Measurements from ENCODE around the gene UVSSA.

The UVSSA gene

GRCh38 chr4:1398681-1399507 lies 51.9 kb downstream of the UVSSA start:
- no peak for DNase-seq

GRCh38 chr4:1399508-1400190 lies 52.6 kb downstream of the UVSSA start:
- DNase-seq = no peak

GRCh38 chr4:1400191-1400805 lies 53.3 kb downstream of the UVSSA start:
- no peak for DNase-seq

GRCh38 chr4:1400831-1401408 lies 53.9 kb downstream of the UVSSA start:
- DNase-seq = no peak

- DNase-seq = no peak
Observed at GRCh38 chr4:1401409-1402020, 54.5 kb downstream of the UVSSA start.

- DNase-seq = no peak
Observed at GRCh38 chr4:1402021-1402515, 55.1 kb downstream of the UVSSA start.

GRCh38 chr4:1402516-1403091 lies 55.6 kb downstream of the UVSSA start:
- DNase-seq = no peak

DNA sequence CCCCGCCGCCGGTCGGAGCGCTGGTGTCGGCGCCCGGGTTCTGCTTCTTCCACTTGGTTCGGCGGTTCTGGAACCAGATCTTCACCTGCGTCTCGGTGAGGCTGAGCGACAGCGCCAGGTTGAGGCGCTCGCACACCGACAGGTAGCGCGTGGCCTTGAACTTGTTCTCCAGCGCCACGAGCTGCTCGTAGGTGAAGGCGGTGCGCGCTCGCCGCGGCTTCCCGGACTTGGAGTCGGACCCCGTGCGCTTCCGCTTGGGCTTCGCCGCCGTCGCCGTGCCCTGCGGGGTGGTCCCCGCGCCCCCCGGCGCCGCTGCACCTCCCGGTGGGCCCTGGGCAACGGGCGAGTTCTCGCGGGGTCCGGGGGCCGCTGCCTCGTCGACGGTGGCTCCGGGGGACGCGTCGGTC lies 56.2 kb downstream of the UVSSA start:
- no peak for DNase-seq

DNA sequence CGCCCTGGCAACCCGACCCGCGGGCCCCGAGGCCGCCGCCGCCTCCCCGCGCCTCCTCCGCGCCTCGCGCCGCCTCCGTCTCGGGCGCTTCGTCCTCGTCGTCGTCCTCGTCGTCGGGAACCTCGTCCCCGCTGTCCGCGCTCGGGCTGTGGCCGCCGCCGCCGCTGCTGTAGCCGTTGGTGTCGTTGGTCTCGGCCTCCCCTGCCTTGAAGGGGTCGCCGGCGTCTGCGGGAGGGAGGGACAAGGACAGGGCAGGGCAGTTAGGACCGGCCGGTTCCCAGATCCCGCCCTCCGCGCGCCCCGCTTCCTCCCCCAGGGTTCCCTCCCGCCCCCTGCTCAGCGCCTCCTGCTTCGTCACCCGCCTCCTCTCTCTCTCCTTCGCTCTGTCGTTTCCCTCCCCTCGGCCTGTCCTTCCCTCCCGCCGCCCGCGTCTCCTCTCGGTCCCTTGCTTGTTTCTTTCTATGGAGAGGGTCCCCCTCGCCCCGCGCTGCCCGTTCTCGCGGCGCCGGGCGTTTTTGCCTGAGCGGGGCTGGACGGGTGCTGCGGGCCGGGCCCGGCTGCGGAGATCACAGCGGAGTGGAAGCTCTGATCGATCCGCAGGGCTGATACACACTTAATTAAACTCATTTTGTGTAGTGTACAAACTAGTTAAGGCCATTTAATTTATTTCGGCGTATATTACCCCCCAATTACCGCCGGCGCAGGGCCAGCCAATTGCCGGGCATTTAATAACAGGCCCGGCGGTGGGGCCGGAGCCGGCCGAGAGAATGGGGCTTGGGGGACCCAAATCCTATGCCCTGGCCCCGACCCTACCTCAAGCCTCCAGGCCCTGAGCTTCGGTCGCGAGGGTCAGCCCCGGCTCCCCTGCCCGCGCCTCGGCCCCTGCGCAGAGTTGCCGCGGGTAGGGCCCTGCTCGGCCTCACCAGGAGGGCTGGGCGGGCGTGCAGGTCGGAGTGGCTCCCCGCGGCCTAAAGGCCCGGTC lies 56.9 kb downstream of the UVSSA start:
- DNase-seq = no peak

DNA sequence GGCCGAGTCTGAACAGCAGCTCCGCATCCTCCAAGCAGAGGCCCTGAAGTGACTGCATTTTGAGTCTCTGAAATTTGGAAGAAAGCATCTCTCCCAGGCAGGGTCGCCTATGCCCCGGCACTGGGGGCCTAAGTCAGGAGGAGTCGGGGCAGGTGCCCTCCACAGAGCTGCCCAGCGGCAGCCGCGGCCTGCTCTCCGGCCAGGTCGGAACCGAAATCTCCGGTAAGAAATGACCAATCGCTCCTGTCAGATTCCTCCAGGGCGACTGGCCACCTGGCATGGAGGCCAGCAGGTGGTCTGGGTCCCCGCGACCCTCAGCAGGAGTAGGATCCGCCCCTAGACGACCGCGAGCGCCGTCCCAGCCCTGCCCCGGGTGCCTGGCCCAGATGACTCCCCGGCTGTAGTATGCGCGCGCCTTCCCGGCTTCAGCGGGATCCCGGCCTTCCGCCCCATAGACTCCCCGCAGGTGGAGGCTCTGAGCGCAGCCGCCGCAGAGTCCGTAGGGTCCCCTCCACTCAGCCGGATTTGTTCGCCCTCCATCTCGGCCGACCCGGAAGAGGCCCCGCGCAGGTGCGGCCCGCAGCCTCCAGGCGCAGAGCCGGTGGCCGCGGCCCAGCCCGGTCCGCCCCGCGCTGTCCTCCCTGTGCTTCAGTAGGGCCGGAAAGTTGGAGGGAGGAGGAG lies 57.7 kb downstream of the UVSSA start:
- no peak for DNase-seq

- no peak for DNase-seq
Observed at GRCh38 chr4:1405254-1405635, 58.2 kb downstream of the UVSSA start.

GRCh38 chr4:1405636-1406393 lies 58.8 kb downstream of the UVSSA start:
- no peak for DNase-seq

DNA sequence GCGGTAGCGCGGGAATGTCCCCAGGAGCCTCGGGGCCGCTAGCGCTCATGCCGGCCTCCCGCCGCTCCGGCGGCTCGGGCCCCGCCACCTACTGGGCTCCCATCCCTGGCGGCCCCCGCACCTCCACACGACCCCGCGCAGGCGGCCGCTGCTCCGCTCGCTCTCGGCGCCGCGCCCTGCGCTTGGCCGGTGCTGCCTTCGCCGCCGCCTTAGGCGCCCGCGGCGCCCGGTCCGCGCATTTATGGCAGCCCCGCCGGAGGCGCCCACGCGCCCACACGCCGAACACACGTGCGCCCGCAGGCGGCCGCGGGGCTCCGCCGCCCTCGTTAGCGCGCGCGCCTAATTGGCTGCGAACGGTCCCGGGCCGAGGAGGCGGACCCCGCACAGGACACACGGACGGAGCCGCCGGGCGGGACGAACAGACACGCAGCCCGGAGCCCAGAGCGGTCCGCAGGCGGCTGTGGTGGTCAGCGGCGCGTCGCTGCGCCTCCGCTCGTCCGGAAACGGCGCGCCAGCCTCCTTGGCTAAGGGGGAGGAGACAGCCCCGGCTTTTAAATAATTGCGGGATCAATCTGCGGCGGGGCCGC lies 59.5 kb downstream of the UVSSA start, which contains the start of gene NKX1-1:
TSS of gene NKX1-1 (minus strand) at position 49 of the 587 bp plus-strand sequence. CDS start at position 49, 0 bp downstream.
- DNase-seq = no peak

GRCh38 chr4:1406981-1407656 lies 60.1 kb downstream of the UVSSA start:
- DNase-seq = no peak

DNA sequence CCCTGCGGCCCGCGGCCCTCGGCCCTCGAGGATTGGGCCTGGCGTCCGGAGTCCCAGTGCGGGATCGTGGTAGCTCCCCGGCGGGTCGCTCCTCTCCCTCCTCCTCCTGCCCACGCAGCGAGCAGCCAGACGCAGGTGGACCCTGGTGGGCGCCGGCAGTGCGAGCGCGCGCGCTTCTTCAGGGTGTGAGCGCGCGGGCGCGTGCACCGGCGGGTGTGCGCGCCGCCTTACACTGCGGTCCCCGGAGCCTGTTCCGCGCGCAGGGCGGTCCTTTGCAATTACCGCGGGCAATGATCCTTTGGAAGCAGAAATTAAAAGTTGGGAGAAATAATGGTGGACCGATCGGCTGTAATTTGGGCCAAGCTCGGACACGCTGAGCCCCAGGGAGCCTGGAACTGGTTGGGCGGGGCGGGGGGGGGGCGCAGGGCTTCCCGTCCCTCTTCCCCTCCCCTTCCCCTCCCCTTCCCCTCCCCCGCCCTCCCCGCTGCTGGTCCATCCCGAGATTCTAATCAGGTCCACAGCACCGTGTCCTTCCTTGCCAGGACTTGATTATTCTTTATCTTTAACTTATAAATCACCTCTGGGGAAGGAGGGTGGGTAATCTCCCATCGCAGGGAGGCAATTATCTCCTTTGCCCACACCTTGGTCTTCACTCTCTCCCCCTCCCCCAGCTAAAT lies 60.8 kb downstream of the UVSSA start:
- no peak for DNase-seq

DNA sequence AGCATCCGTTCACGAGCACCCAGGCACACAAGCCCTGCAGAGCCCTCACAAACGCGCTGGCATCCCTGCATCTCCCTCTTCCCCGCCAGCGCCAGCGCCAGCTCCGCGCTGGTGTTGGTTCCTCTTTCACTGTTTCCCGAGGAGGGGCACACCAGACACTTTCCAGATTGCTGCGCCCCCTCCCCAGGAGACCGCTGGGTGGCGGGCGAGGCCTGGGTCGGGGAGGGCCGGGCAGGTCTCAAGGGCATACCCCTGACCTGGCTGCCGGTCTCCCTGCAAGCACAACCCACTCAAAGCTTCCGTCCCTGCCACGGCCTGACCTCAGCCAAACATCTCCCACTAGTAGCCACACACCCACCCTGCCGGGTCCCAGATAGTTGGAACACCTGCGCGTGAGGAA lies 61.4 kb downstream of the UVSSA start:
- no peak for DNase-seq

GRCh38 chr4:1409079-1409478 lies 62.1 kb downstream of the UVSSA start:
- no peak for DNase-seq
